ENCODE results near the gene MLXIP. TPM values are rescaled to one million over a fixed set of nuclear protein-coding genes. Genes with fewer than 3 reads are reported as not detected.

MLXIP gene
- total and polyA plus RNA-seq, 2 donors (not counting 3 experiments of a cell fraction or from before 2014, with no cell fraction given), result 22.0 to 72.5 TPM

DNA sequence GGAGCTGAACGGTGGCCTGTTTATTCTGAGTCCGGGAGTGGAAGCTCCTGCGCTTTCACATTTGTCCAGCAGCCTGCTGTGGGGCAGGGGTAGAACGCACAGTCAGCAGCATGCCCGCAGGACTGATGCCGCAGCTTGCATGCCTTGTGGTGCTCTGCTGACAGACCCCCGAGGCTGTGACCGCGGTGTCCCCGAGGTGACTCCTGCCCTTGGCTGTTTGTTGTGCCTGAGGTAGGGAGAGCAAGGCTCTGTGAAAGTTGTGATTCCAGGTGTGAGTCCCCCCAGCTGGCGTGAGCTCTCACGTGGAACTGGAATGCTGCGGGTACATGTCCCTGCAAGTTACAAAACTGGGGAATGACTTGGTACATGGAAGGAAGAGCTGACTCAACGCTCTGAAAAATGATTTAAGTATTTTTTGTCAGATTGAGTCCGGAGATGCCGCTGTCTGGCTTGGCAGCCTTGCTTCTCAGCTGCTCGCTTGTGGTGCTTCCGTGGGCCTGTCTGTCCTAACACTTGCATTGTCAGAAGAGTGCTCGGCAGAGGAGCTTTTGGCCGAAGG, 18.1 kb downstream of the MLXIP start:
- Histone ChIP-seq H3K9ac (replicated peaks; ENCODE audit: extremely low read depth, insufficient read depth, low read length) (no peak overlapping the region), H2AFZ (ENCODE audit: low read depth, low read length) (no peak overlapping the region), H4K20me1 (replicated peaks; ENCODE audit: control insufficient read depth, extremely low read depth, insufficient read depth, low read length) (no peaks in the 10 kb centered on the region), H3K9me3 (replicated peaks; ENCODE audit: control insufficient read depth, insufficient read depth, low read length) (no peaks in the 10 kb centered on the region), H3K27me3 (ENCODE audit: control insufficient read depth in 2 of 2, insufficient read depth in 2 of 2, low read length in 2 of 2) (no peaks in the 10 kb centered on the region), H3K9me1 (replicated peaks; ENCODE audit: control insufficient read depth, extremely low read depth, insufficient read depth, low read length) (no peaks in the 10 kb centered on the region), H3K27ac (ENCODE audit: insufficient read depth, low read depth, low read length) (no peak overlapping the region), H3K4me1 (ENCODE audit: control insufficient read depth, extremely low read depth, insufficient read depth, low read length) (peaks cover 31% of the 10 kb centered on the region), H3K4me2 (ENCODE audit: insufficient read depth, low read length) (no peak overlapping the region), H3K36me3 (ENCODE audit: control insufficient read depth in 2 of 2, extremely low read depth in 1 of 2, insufficient read depth in 2 of 2, low read length in 2 of 2) (no peaks in the 10 kb centered on the region), H3K79me2 (ENCODE audit: control insufficient read depth, insufficient read depth, low read length) (peaks cover 74% of the 10 kb centered on the region), H3K4me3 (replicated peaks in 1 of 3; ENCODE audit: insufficient read depth in 1 of 3, low read depth in 1 of 3, low read length in 3 of 3) (no peak overlapping the region)
- BruUV-seq (replicated peaks), result no TSS peak
- POLR2A ChIA-PET, result interaction anchor here (1.7 kb wide), 1 partner anchor 18 kb away, joined by 4 read pairs; the partner anchor contains the start of gene MLXIP
- intact Hi-C loops (cut with micrococcal nuclease) (no loop called here), dilution Hi-C loops (cut with MboI; ENCODE audit: extremely low pct_ligation_motif_present, low sequenced_read_pairs) (no loop called here)
- DNase-seq (ENCODE audit: low read depth, low spot score) (peak; percentile 63), FAIRE-seq (peak; percentile 58)
- CTCF ChIA-PET, result interaction anchor here (0.7 to 3.9 kb wide), 8 partner anchors 8 to 42 kb away, joined by 3 to 30 read pairs (median 4); partner anchors contain the start of gene MLXIP
- TF ChIP-seq FOS (IDR thresholded peaks at IDR 0.05; ENCODE audit: borderline replicate concordance, insufficient read depth, low read length) (peak; percentile 21), MYC (IDR thresholded peaks at IDR 0.05; ENCODE audit: low read depth, low read length) (no peak), JUN (IDR thresholded peaks at IDR 0.05; ENCODE audit: borderline replicate concordance, insufficient read depth, insufficient read length, low read depth) (no peak), EZH2 (IDR thresholded peaks at IDR 0.05; ENCODE audit: borderline replicate concordance, low read depth, low read length, severe bottlenecking) (no peak), POLR2AphosphoS5 (IDR thresholded peaks at IDR 0.05; ENCODE audit: insufficient read depth, low read depth, low read length) (no peak), MAX (IDR thresholded peaks at IDR 0.05; ENCODE audit: insufficient read depth, insufficient read length) (no peak), POLR2A (IDR thresholded peaks at IDR 0.05; ENCODE audit: low read depth, low read length) (no peak)
- TF ChIP-seq, protein P1, sequence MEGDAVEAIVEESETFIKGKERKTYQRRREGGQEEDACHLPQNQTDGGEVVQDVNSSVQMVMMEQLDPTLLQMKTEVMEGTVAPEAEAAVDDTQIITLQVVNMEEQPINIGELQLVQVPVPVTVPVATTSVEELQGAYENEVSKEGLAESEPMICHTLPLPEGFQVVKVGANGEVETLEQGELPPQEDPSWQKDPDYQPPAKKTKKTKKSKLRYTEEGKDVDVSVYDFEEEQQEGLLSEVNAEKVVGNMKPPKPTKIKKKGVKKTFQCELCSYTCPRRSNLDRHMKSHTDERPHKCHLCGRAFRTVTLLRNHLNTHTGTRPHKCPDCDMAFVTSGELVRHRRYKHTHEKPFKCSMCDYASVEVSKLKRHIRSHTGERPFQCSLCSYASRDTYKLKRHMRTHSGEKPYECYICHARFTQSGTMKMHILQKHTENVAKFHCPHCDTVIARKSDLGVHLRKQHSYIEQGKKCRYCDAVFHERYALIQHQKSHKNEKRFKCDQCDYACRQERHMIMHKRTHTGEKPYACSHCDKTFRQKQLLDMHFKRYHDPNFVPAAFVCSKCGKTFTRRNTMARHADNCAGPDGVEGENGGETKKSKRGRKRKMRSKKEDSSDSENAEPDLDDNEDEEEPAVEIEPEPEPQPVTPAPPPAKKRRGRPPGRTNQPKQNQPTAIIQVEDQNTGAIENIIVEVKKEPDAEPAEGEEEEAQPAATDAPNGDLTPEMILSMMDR (IDR thresholded peaks at IDR 0.05; ENCODE audit: extremely low read depth in 1 of 2, insufficient read depth in 1 of 2, low read depth in 1 of 2, low read length in 2 of 2), result no peak

Measured in endothelial cell of umbilical vein (primary cell).